ENCODE measurements around the gene LCN15. TPM values are rescaled to one million over a fixed set of nuclear protein-coding genes. Genes with fewer than 3 reads are reported as not detected.
A peak's percentile ranks its signal among the peaks of the same experiment; 100 is the strongest.
"Not testable (repeated sequence)": the region's sequence is repeated elsewhere in the genome, so short reads cannot be mapped to it uniquely, and the experiment has no call there.

LCN15 gene
- total RNA-seq, 1 experiment from 2014 or later: 0.05 TPM

DNA sequence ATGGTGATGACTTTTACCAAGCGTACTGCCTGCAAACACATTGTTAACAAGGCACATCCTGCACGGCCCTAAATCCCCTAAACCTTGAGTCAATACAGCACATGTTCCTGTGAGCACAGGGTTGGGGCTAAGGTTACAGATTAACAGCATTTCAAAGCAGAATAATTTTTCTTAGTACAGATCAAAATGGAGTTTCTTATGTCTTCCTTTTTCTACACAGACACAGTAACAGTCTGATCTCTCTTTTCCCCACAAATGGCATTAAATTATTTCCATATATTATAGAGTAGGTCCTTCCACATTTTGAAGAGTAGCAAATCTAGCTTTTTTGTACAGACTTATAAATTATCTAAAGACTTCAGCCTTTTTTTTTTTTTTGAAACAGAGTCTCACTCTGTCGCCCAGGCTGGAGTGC, 25.2 kb upstream of the LCN15 start:
- DNase-seq (ENCODE audit: low read depth, low spot score): no peak
- intact Hi-C loops (cut with micrococcal nuclease; ENCODE audit: unreplicated experiment) (no loop called here), in situ Hi-C loops (cut with HindIII; ENCODE audit: low pct_unique_long_range_greater_than_20kb, low sequenced_read_pairs) (no loop called here)
- no peak for TF ChIP-seq TCF7L2 (IDR thresholded peaks at IDR 0.05; ENCODE audit: low read depth, low read length)
- TF ChIP-seq SIN3A (IDR thresholded peaks at IDR 0.05; ENCODE audit: borderline replicate concordance, insufficient read depth, low read depth, low read length): no peak
- TF ChIP-seq, protein P1, sequence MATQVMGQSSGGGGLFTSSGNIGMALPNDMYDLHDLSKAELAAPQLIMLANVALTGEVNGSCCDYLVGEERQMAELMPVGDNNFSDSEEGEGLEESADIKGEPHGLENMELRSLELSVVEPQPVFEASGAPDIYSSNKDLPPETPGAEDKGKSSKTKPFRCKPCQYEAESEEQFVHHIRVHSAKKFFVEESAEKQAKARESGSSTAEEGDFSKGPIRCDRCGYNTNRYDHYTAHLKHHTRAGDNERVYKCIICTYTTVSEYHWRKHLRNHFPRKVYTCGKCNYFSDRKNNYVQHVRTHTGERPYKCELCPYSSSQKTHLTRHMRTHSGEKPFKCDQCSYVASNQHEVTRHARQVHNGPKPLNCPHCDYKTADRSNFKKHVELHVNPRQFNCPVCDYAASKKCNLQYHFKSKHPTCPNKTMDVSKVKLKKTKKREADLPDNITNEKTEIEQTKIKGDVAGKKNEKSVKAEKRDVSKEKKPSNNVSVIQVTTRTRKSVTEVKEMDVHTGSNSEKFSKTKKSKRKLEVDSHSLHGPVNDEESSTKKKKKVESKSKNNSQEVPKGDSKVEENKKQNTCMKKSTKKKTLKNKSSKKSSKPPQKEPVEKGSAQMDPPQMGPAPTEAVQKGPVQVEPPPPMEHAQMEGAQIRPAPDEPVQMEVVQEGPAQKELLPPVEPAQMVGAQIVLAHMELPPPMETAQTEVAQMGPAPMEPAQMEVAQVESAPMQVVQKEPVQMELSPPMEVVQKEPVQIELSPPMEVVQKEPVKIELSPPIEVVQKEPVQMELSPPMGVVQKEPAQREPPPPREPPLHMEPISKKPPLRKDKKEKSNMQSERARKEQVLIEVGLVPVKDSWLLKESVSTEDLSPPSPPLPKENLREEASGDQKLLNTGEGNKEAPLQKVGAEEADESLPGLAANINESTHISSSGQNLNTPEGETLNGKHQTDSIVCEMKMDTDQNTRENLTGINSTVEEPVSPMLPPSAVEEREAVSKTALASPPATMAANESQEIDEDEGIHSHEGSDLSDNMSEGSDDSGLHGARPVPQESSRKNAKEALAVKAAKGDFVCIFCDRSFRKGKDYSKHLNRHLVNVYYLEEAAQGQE (IDR thresholded peaks at IDR 0.05; ENCODE audit: insufficient read depth in 1 of 2, low read depth in 2 of 2, low read length in 1 of 2): no peak
- no peak for TF ChIP-seq POLR2AphosphoS5 (IDR thresholded peaks at IDR 0.05; ENCODE audit: low read depth, low read length)
- H3K27ac ChIP-seq (ENCODE audit: low read length): peak overlapping the region; percentile 73
- no peak for ATAC-seq
- H3K9me3 ChIP-seq (ENCODE audit: control insufficient read depth, insufficient read depth, low read depth, low read length): no peaks in the 10 kb centered on the region
- CTCF ChIA-PET: no interaction called here
- no TSS peak for BruUV-seq (replicated peaks)
- H3K27me3 ChIP-seq (ENCODE audit: control insufficient read depth, insufficient read depth, low read length): no peaks in the 10 kb centered on the region
- H3K4me1 ChIP-seq (ENCODE audit: control insufficient read depth, insufficient read depth, low read length): peaks cover 11% of the 10 kb centered on the region
- no peaks in the 10 kb centered on the region; the same call in 1 of the 2 replicates for H3K36me3 ChIP-seq (ENCODE audit: control insufficient read depth, insufficient read depth, low read length)
- POLR2A ChIA-PET: no interaction called here
- H3K4me3 ChIP-seq (ENCODE audit: low read depth in 2 of 2, low read length in 2 of 2): peak overlapping the region in 1 of 2 experiments; percentile 50; a peak in 2 of 4 replicates

DNA sequence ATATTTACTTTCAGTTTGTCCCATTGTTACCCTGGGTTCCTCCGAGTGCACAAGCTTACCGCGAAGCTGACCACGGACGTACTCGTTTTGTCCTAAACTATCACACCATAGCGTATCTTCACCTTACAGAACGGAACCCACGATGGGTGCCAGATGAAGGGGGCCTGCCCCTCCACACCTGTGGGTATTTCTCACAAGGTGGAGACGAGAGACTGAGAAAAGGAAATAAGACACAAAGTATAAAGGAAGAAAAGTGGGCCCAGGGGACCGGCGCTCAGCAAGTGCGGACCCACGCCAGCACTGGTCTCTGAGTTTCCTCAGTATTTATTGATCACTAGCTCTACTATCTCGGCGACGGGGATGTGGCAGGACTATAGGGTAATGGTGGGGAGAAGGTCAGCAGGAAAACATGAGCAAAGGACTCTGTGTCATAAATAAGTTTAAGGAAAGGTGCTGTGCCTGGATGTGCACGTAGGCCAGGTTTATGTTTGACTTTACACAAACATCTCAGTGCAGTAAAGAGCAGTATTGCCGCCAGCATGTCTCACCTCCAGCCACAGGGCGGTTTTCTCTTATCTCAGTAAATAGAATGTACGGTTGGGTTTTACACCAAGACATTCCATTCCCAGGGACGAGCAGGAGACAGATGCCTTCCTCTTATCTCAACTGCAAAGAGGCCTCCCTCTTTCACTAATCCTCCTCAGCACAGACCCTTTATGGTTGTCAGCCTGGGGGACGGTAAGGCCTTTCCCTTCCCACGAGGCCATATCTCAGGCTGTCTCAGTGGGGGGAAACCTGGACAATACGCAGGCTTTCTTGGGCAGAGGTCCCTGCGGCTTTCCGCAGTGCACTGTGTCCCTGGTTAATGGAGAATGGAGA, 24.6 kb upstream of the LCN15 start:
- CTCF ChIA-PET; DNase-seq (ENCODE audit: low read depth, low spot score); in situ Hi-C loops (cut with HindIII; ENCODE audit: low pct_unique_long_range_greater_than_20kb, low sequenced_read_pairs); ATAC-seq; H3K27me3 ChIP-seq (ENCODE audit: control insufficient read depth, insufficient read depth, low read length); intact Hi-C loops (cut with micrococcal nuclease; ENCODE audit: unreplicated experiment); BruUV-seq (replicated peaks); H3K9me3 ChIP-seq (ENCODE audit: control insufficient read depth, insufficient read depth, low read depth, low read length); H3K36me3 ChIP-seq (ENCODE audit: control insufficient read depth, insufficient read depth, low read length): not testable (repeated sequence)
- POLR2A ChIA-PET: interaction anchor here (0.6 kb wide), 1 partner anchor 11 kb away, joined by 3 read pairs; no protein-coding TSS in a partner anchor
- Histone ChIP-seq H3K27ac (ENCODE audit: low read length) (peak overlapping the region; percentile 74), H3K4me1 (ENCODE audit: control insufficient read depth, insufficient read depth, low read length) (peaks cover 11% of the 10 kb centered on the region), H3K4me3 (ENCODE audit: low read depth in 2 of 2, low read length in 2 of 2) (peak overlapping the region; percentile 18 to 50)

DNA sequence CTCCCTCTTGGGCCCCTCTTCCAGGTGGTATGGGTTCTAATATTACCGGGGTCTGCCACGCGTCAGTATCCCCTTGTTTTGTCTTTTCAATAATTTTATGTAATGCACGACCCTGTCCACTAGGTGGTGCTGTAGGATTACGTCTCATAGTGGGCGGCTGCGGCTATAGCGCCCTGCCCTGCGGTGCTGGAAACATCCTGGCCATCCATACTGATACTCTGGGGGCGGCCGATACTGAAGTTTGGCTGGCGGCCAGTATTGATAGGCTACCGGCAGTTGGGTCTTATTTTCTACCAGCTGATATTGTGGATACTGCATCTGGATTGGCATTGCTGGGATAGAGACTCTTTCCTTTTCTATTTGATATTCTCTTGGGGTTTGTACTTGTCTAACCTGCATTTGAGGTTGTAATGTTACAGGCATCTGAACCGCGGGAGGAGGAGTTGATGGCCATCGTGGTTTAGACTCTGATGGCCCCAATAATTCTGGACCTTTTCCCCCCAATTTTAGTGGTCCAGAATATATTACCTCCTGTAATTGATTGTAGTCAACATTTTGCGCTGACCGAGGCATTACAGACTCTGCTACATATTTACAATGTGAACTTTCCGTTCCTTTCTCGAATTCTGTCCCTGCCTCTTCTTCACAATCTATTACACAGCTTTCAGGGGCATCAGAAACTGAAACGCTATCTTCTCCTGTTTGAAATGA, 23.5 kb upstream of the LCN15 start:
- Histone ChIP-seq H3K27ac (ENCODE audit: low read length) (peak overlapping the region; percentile 74), H3K9me3 (ENCODE audit: control insufficient read depth, insufficient read depth, low read depth, low read length) (no peaks in the 10 kb centered on the region), H3K4me1 (ENCODE audit: control insufficient read depth, insufficient read depth, low read length) (peaks cover 11% of the 10 kb centered on the region), H3K4me3 (ENCODE audit: low read depth in 2 of 2, low read length in 2 of 2) (peak overlapping the region; percentile 18 to 50), H3K36me3 (ENCODE audit: control insufficient read depth, insufficient read depth, low read length) (no peaks in the 10 kb centered on the region; the same call in 1 of the 2 replicates), H3K27me3 (ENCODE audit: control insufficient read depth, insufficient read depth, low read length) (no peaks in the 10 kb centered on the region)
- CTCF ChIA-PET: no interaction called here
- intact Hi-C loops (cut with micrococcal nuclease; ENCODE audit: unreplicated experiment): no loop called here
- DNase-seq (ENCODE audit: low read depth, low spot score): peak; percentile 43
- no peak for ATAC-seq
- in situ Hi-C loops (cut with HindIII; ENCODE audit: low pct_unique_long_range_greater_than_20kb, low sequenced_read_pairs): no loop called here
- TF ChIP-seq, protein P2, sequence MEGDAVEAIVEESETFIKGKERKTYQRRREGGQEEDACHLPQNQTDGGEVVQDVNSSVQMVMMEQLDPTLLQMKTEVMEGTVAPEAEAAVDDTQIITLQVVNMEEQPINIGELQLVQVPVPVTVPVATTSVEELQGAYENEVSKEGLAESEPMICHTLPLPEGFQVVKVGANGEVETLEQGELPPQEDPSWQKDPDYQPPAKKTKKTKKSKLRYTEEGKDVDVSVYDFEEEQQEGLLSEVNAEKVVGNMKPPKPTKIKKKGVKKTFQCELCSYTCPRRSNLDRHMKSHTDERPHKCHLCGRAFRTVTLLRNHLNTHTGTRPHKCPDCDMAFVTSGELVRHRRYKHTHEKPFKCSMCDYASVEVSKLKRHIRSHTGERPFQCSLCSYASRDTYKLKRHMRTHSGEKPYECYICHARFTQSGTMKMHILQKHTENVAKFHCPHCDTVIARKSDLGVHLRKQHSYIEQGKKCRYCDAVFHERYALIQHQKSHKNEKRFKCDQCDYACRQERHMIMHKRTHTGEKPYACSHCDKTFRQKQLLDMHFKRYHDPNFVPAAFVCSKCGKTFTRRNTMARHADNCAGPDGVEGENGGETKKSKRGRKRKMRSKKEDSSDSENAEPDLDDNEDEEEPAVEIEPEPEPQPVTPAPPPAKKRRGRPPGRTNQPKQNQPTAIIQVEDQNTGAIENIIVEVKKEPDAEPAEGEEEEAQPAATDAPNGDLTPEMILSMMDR (IDR thresholded peaks at IDR 0.05): peak; percentile 84
- TF ChIP-seq, protein P1 (IDR thresholded peaks at IDR 0.05; ENCODE audit: insufficient read depth in 1 of 2, low read depth in 2 of 2, low read length in 1 of 2): no peak
- POLR2A ChIA-PET: no interaction called here
- no TSS peak for BruUV-seq (replicated peaks)

DNA sequence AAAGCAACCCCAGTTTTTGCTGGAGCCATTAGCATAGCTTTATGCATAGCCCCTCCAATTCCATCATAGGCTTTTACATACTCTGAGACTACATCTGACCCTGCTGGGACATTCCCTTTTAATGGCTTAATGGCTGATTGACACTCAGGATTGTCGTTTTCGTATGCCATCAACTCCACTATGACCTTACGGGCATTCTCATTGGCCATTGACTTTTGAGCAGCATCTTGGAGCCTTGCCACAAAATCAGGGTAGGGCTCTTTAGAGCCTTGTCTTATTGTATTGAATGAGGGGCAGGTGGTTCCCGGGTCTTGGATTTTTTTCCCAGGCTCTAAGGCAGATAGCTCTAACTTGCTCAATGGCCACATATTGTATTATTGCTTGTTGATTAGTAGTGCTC, 22.7 kb upstream of the LCN15 start:
- H3K4me3 ChIP-seq (ENCODE audit: low read depth in 2 of 2, low read length in 2 of 2); H3K27me3 ChIP-seq (ENCODE audit: control insufficient read depth, insufficient read depth, low read length); CTCF ChIA-PET; H3K27ac ChIP-seq (ENCODE audit: low read length); ATAC-seq; H3K4me1 ChIP-seq (ENCODE audit: control insufficient read depth, insufficient read depth, low read length); H3K9me3 ChIP-seq (ENCODE audit: control insufficient read depth, insufficient read depth, low read depth, low read length); H3K36me3 ChIP-seq (ENCODE audit: control insufficient read depth, insufficient read depth, low read length); BruUV-seq (replicated peaks); POLR2A ChIA-PET; in situ Hi-C loops (cut with HindIII; ENCODE audit: low pct_unique_long_range_greater_than_20kb, low sequenced_read_pairs); intact Hi-C loops (cut with micrococcal nuclease; ENCODE audit: unreplicated experiment); DNase-seq (ENCODE audit: low read depth, low spot score): not testable (repeated sequence)

Measured in Panc1 (cell line).